ENCODE results near the gene RNF217.

DNA sequence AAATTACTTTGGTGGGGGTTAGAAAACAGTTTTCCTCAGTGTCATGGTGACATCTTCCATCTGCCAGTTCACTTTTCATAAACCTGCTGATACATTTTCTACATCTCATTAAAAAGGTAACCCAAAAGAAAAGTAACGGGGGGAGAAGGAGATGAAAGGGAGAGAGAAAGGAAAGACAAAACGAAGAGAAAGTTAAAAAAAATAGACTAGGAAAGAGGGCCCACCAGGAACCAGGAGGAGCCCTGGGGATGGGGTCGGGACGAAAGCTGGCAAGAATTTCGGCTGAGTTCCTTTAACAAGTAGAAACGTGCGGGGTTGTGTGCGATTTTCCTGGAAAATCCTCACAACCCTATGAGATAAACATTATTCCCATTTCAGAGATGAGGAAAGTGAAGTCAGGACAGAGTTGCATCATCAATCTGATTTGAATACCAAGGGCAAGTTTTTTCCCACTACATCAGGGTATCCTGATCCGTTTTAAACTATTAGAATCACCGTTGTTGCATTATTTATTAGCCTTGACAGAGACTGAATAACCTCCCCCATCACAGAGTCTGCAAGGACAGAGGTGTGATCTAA is 137.9 kb downstream of the RNF217 start:
- TF ChIP-seq, protein P1, sequence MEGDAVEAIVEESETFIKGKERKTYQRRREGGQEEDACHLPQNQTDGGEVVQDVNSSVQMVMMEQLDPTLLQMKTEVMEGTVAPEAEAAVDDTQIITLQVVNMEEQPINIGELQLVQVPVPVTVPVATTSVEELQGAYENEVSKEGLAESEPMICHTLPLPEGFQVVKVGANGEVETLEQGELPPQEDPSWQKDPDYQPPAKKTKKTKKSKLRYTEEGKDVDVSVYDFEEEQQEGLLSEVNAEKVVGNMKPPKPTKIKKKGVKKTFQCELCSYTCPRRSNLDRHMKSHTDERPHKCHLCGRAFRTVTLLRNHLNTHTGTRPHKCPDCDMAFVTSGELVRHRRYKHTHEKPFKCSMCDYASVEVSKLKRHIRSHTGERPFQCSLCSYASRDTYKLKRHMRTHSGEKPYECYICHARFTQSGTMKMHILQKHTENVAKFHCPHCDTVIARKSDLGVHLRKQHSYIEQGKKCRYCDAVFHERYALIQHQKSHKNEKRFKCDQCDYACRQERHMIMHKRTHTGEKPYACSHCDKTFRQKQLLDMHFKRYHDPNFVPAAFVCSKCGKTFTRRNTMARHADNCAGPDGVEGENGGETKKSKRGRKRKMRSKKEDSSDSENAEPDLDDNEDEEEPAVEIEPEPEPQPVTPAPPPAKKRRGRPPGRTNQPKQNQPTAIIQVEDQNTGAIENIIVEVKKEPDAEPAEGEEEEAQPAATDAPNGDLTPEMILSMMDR (IDR thresholded peaks at IDR 0.05), result no peak
- TF ChIP-seq SP1 (CRISPR knock-in tag; conservative IDR thresholded peaks at IDR 0.05), result no peak
- no peak for TF ChIP-seq TEAD4 (CRISPR knock-in tag; IDR thresholded peaks at IDR 0.05)
- TF ChIP-seq, protein P2, sequence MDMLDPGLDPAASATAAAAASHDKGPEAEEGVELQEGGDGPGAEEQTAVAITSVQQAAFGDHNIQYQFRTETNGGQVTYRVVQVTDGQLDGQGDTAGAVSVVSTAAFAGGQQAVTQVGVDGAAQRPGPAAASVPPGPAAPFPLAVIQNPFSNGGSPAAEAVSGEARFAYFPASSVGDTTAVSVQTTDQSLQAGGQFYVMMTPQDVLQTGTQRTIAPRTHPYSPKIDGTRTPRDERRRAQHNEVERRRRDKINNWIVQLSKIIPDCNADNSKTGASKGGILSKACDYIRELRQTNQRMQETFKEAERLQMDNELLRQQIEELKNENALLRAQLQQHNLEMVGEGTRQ (CRISPR knock-in tag; IDR thresholded peaks at IDR 0.05), result no peak
- TF ChIP-seq, protein P3, sequence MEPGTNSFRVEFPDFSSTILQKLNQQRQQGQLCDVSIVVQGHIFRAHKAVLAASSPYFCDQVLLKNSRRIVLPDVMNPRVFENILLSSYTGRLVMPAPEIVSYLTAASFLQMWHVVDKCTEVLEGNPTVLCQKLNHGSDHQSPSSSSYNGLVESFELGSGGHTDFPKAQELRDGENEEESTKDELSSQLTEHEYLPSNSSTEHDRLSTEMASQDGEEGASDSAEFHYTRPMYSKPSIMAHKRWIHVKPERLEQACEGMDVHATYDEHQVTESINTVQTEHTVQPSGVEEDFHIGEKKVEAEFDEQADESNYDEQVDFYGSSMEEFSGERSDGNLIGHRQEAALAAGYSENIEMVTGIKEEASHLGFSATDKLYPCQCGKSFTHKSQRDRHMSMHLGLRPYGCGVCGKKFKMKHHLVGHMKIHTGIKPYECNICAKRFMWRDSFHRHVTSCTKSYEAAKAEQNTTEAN (CRISPR knock-in tag; IDR thresholded peaks at IDR 0.05), result no peak
- no peak for TF ChIP-seq ZNF416 (CRISPR knock-in tag; IDR thresholded peaks at IDR 0.05)
- TF ChIP-seq NR3C1 (CRISPR knock-in tag; conservative IDR thresholded peaks at IDR 0.05; ENCODE audit: low read depth), result no peak
- no peak for TF ChIP-seq JUN (CRISPR knock-in tag; IDR thresholded peaks at IDR 0.05)
- TF ChIP-seq ZNF121 (CRISPR knock-in tag; IDR thresholded peaks at IDR 0.05), result no peak
- TF ChIP-seq, protein P4, sequence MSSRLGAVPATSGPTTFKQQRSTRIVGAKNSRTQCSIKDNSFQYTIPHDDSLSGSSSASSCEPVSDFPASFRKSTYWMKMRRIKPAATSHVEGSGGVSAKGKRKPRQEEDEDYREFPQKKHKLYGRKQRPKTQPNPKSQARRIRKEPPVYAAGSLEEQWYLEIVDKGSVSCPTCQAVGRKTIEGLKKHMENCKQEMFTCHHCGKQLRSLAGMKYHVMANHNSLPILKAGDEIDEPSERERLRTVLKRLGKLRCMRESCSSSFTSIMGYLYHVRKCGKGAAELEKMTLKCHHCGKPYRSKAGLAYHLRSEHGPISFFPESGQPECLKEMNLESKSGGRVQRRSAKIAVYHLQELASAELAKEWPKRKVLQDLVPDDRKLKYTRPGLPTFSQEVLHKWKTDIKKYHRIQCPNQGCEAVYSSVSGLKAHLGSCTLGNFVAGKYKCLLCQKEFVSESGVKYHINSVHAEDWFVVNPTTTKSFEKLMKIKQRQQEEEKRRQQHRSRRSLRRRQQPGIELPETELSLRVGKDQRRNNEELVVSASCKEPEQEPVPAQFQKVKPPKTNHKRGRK (CRISPR knock-in tag; IDR thresholded peaks at IDR 0.05; ENCODE audit: borderline replicate concordance), result no peak

Measured in WTC11 (cell line).